WI38 (cell line): ENCODE data around the gene FLT4.

Source experiments
- H3K4me3 ChIP-seq: 2 replicates; pipeline ENCODE4 v1.5.1; 2011; ENCODE audit warnings: low read depth, mild to moderate bottlenecking, control low read depth, low read length
- TF ChIP-seq, protein P1 (sequence below): IDR thresholded peaks from 2 replicates; pipeline ENCODE4 v1.5.1; 2012; ENCODE audit warnings: low read depth, mild to moderate bottlenecking, control low read depth, low read length

Gene FLT4

DNA sequence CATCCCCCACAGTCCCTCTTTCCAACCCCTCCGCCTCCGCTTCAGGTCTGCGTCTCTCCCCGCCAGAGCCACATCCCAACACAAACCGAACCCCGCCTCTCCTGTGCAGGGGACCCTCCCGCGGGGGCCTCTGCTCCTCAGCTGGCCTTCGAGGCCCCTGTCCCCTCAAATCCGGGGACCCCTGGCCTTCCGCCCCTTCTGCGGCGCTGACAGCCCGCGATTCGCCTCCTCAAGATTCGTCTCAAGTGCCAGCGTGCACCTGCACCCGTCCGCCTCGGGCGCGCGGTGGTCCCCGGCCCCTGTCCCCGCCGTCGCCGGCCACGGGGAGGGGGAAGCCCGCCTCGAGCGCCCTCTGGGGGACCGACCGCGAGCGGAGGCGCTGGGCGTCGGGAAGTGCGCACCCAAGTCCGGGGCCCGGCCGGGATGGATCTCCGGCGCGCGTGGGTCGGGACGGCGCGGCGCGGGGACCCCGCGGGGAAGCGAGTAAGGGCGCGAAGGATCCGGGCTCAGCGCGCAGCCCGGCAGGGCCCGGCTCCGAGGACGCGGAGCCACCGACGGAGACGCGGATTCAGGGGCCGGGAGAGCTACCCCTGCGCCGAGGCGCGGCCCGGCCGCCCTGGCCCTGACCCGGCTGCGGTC, 623 bp downstream of the FLT4 start:
- TF ChIP-seq, protein P1, sequence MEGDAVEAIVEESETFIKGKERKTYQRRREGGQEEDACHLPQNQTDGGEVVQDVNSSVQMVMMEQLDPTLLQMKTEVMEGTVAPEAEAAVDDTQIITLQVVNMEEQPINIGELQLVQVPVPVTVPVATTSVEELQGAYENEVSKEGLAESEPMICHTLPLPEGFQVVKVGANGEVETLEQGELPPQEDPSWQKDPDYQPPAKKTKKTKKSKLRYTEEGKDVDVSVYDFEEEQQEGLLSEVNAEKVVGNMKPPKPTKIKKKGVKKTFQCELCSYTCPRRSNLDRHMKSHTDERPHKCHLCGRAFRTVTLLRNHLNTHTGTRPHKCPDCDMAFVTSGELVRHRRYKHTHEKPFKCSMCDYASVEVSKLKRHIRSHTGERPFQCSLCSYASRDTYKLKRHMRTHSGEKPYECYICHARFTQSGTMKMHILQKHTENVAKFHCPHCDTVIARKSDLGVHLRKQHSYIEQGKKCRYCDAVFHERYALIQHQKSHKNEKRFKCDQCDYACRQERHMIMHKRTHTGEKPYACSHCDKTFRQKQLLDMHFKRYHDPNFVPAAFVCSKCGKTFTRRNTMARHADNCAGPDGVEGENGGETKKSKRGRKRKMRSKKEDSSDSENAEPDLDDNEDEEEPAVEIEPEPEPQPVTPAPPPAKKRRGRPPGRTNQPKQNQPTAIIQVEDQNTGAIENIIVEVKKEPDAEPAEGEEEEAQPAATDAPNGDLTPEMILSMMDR = no peak
- H3K4me3 ChIP-seq = no peak overlapping the region

DNA sequence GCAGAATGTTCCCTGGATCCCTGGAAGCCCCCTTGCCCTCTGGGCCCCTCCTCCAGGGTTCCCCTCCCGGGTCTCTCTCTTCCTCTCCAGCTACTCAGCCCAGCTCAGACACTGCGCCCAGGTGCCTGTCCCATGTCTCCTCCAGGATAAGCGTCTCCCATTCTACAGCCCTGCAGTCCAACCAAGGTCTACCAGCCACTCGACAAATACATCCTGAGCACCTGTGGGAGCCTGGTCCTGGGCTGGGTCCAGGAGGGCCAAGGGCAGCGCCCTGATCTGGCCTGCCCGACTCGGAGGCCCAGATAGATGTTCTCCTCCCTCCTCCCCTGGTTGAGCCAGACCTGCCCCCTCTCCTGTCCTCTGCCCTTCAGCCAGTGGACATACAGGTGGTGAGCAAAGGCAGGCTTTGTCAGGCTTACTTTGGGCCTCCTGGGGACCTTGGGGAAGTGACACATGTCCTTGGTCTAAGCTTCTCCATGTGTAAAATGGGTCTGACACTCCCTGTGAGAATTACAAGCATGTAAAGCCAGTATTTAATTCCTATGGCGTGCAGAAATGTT, 1.4 kb downstream of the FLT4 start:
- H3K4me3 ChIP-seq = no peak overlapping the region
- TF ChIP-seq, protein P1 = no peak

DNA sequence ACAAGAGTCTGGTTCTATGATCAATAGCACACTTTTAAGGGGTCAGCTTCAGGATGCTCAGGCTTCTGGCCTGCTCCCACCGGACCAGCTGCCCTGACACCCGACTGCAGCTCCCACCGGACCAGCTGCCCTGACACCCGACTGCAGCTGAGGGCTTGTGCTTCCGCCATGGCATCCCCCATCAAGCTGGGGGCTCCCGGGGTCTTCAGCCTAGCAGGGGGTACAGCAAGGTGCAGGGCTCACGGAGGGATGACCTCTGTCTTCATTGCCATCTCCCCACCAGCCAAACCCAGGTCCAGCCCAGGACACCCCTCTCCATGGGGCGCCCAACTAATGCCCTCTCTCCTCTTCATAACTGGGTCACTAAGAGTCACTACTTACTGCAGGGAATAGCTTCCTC, 1.9 kb downstream of the FLT4 start:
- H3K4me3 ChIP-seq = no peak overlapping the region
- TF ChIP-seq, protein P1 = no peak

DNA sequence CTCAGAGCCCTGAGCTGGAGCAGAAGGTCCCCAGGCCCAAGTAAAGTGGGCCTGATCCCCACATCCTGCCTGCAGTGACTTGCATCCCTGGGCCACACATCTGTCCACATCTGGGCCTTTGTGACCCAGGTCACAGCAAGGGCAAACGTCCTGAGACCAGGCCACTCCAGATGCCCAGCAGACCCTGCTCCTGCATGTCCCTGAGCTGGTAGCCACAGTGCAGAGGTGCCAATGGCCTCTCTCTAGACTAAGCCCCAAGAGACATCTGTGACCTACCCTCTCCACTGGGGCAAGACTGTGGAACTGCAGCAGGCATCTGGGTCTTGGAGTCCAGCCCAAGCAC, 2.5 kb downstream of the FLT4 start:
- no peak overlapping the region for H3K4me3 ChIP-seq
- TF ChIP-seq, protein P1 = no peak

DNA sequence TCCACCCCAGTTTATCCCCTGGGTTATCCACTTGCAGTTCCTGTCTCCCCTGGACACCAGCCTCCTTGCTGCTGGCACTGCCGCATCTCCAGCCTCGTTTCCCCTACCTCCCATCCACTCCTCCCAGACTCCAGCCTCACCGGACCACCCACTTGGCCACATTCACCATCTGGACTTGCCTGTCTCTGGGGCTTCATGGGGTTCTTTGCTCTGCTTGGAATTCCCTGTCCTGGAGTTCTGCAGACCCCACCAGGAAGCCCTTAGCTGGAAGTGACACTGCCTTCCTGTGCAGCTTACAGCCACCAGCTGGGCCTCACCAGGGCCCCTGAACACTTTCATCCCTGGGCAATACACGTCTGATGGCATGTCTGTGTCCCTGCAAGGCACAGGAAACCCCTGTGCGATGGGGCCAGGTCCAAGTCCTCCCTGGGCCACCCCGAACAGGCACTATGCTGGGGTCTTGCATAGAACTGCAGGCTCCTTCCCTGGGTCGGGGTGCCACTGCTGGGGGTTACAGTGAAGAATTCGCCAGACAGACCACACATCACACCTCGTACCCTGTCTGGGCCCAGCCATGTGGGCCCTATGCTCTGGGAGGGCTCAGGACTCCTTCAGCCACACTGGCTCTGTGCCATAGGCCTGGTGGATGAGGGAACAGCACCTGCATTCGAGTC, 3.0 kb downstream of the FLT4 start:
- H3K4me3 ChIP-seq = no peak overlapping the region
- TF ChIP-seq, protein P1 = no peak

DNA sequence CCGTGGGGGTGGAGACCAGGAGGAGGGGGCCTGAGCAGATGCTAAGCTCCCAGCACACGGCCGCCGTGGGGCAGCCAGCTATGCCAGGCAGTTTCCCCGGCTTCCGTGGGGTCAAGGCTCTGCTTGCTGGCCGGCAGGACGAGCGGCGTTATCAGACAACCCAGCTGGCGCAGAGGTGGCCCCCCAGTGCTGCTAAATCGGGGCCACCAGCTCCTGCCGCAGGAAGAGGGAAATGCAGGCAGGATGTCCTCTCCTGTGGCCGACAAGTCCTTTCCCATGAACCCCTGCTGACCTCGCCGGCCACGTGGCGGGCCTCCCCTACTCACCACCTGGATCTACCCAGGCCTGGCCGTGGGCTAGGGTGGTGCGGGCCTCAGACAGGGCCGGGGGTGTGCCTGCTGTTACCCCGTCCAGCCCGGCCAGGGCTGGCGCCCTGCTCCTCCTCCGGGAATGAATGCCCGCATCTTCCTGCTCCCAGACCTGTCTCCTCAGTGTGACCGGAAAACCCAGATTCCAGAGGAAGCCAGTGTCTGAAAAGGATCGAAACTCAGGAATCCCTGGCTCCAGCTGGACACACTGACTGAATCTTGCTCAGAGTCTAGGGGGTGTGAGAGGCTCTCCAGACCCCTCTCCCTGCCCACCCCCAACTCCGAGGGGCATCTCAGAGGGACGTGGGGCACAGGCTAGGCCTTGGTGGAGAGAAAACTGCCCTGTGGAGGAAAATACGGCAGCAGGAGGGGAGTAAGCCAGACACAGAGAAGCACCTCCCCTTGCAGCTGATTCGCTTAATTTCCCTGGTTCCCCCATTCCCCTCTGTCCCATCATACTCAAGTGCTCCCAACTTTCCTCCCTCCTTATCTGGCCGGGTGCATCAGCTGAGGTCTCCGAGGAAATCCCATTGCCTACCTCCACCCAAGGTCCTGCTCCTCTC, 3.9 kb downstream of the FLT4 start:
- H3K4me3 ChIP-seq = no peak overlapping the region
- TF ChIP-seq, protein P1 = no peak

DNA sequence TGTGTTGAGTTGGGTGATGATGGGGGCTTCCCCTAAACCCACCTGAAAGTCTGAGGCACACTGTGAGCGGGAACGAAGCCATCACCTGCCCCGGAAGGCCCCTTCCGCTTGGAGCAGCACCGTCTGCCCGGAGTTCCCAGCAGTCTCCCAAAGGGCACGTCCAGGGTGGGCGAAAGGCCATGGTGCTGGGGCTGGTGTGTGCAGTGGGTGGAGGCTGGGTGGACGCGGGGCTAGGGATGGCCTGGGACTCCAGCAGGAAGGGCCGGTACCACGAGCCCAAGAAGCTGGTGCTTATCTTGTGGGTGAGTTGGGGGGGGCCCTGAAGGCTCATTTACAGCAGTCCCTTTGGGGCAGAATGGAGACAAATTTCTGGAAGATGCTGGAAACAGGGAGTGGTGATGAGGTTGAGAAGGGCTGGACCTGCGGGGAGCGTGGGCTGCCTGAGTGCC, 4.6 kb downstream of the FLT4 start:
- no peak overlapping the region for H3K4me3 ChIP-seq
- TF ChIP-seq, protein P1 = no peak
